Left colon (tissue), 2 donors: ENCODE results near the gene CAPN5. TPM values are rescaled to one million over a fixed set of nuclear protein-coding genes. Genes with fewer than 3 reads are reported as not detected.

ENCODE experiments used
- ATAC-seq: fragments of 200-7000 bp; cut with Tn5 transposase; one replicate; pipeline ENCODE4 v1.9.1; 2020; ENCODE audit warnings: mild to moderate bottlenecking, moderate library complexity
- DNase-seq, 2 donors: peaks; one replicate each; pipeline ENCODE4 v3.0.0-alpha.2; 2020
- intact Hi-C, 2 donors: fragments of 100-400 bp; cut with DNase I in 1 of 2; cut with micrococcal nuclease in 1 of 2; formaldehyde crosslinking; loops; one replicate each; pipeline versions ENCODE4 v1.11.2 to v1.14.0; 2022; cut with DNase I, micrococcal nuclease
- total RNA-seq, 2 donors: library from RNA; stranded (reverse); fragmentation: NEBNext Ultra II Directional; extraction: Animal tissue kit (Norgen Biotek cat#: 25700); gene quantifications; one replicate each; pipeline ENCODE4 v1.2.1, GENCODE V29; 2021
- donor health status: DM: no; HTN: no; CAD: no.
- donor health status: DM: yes; HTN: yes; CAD: no.

The CAPN5 gene
- total RNA-seq, 2 donors from 2014 or later: 219 to 339 TPM

DNA sequence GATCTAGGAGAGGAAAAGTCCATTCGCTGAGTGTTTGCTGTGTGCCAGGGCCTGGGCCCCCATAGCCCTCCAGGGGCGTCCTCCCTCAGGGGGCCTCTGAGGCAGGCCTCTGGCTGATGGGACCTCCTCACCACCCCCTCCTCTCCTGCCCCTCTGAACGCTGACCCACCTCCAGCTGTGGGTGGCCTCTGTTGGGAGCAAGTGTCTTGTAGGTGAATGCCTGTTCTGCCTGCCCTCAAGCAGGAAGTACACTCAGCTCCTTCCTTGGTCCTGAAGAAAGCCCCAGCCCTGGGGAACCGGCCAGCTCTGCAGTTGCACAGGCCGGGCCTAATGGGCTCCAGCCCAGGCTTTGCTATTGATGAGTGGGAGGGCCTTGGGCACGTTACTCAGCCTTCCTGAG, 64.8 kb downstream of the CAPN5 start:
- ATAC-seq (no peak), DNase-seq (no peak)
- intact Hi-C loops: loop anchor here in 1 of 2 donors (10.0 kb wide), 1 partner anchor 423 kb away; no protein-coding TSS in a partner anchor

DNA sequence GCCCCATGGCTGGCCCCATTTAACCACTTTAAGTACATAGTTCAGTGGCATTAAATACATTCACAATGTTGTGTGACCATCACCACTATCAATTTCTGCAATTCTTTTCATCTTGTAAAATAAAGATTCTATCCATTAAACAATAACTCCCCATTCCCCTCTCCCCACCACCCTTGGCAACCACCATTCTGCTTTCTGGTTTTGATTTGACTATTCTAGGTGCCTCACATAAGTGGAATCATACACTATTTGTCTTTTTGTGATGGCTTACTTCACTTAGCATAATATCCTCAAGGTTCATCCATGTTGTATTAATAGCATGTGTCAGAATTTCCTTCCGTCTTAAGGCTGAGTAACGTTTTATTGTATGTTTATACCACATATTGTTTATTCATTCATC, 68.3 kb downstream of the CAPN5 start:
- no peak for ATAC-seq
- no peak for DNase-seq
- intact Hi-C loops: loop anchor here in 1 of 2 donors (10.0 kb wide), 1 partner anchor 420 kb away; no protein-coding TSS in a partner anchor

DNA sequence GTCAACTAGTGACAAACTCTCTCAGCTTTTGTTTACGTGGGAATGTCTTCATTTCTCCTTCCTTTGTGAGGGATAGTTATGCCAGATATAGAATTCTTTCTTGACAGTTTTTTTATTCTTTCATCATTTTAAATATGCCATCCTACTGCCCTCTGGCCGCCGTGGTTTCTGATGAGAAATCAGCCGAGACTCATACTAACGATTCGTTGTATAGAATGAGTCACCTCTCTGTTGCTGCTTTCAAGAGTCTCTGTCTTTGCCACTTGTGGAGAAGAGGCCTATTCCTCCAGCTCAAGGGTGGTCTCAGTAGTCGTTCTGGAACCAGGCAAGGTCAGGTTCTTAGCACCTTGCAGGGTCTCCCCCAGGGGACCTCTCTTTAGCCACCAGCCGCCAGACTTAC, 69.3 kb downstream of the CAPN5 start:
- intact Hi-C loops: loop anchor here in 1 of 2 donors (10.0 kb wide), 1 partner anchor 419 kb away; no protein-coding TSS in a partner anchor

DNA sequence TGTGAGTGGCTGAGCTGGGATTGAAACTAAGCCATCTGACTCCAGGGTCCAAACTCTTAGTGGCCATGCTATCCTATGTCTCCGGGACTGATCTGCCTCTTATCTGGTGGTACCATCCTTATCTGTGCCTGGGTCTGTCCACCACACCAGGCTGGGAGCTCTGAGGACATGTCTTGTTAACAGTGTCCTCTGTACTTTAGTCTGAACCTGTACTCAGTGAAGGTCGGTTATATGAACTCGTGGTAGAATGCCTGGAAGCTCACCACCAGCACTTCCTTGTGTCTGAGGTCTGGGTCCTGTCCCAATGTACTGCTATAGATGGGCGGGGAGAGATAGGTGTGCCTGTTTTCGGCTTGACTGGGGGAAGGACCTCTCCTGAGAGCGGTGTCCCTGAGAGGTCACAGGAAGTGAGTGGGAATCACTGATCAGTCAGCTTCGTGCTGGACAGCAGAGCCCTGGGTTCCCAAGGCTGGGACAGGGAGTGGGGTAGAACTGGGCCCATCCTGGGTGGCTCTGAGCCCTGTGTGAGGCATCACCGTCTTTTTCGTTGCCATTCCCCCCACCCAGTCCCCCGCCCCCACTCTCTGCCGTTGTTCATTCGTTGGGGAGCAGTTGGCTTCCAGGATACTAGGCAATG, 70.1 kb downstream of the CAPN5 start:
- ATAC-seq (peak; percentile 83), DNase-seq (no peak)
- intact Hi-C loops: loop anchor here in 1 of 2 donors (10.0 kb wide), 1 partner anchor 418 kb away; no protein-coding TSS in a partner anchor

More for the DNA sequence above, 69.3 kb downstream of the CAPN5 start:
- ATAC-seq (no peak), DNase-seq (no peak)

DNA sequence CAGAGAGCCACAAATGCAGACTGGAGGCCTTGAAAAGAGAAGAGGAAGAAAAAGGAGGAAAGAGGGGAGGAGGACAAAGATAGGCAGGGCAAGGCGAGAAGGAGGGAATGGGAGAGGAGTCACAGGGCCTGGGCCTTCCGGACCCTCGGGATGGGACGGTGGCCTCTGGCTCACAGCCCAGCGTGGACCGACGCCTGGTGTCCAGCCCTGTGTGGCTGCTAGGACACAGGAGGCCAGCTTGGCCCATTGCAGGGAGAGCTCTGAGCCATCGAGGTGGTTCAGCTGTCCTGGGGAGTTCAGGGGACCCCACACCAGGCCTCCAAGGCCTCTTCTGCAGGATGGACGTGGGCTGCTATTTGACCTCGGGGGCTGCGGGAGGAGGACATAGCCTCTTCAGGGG, 70.7 kb downstream of the CAPN5 start:
- ATAC-seq: no peak
- DNase-seq: no peak
- intact Hi-C loops: loop anchor here in 1 of 2 donors (10.0 kb wide), 1 partner anchor 417 kb away; no protein-coding TSS in a partner anchor

DNA sequence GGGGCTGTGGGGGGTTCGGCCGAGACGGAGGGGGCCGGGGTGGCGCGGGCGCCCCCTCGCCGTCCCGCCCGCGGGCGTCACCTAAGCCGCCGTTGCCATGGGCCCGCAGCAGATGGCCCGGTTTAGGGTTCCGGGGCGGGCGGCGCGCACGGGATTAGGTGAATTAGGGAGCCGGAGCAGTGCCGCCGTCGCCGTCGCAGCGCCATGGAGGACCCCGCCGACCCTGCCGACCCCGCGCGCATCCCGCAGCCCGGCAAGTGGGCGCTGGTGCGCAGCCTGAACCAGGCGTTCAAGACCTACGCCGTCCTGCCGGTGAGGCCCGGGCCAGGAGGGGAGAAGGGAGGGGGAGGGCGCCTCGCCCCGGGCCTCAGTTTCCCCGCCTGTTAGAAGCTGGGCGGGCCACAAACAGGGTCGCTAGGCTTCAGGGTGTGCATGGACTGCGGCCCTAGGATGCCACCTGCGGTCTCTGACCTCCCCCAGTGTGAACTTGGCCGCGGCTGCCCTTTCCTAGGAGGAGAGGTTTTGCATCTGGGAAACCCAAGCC, 71.4 kb downstream of the CAPN5 start:
- intact Hi-C loops: loop anchor here in 1 of 2 donors (10.0 kb wide), 1 partner anchor 417 kb away; no protein-coding TSS in a partner anchor
- ATAC-seq (no peak), DNase-seq (no peak)

DNA sequence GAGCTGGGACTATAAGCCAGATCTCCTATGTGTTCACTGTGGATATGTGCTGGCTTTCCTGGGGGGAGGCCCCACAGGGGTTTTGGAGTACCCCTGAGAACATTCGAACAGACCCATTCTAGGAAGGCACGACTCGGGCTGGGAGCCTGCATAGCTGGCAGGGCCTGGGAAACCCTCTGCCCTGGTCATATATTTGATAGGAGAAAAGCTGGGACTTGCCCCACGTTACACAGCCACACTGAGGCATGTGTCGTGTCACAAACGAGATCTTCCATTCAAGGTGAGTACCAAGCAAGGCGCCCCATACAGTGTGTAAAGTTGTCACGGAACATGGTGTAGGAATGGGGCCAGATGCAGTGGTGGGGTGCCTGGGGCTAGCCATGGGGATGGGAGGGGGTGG, 72.4 kb downstream of the CAPN5 start:
- DNase-seq: no peak
- intact Hi-C loops: loop anchor here in 1 of 2 donors (10.0 kb wide), 1 partner anchor 416 kb away; no protein-coding TSS in a partner anchor
- ATAC-seq: no peak

DNA sequence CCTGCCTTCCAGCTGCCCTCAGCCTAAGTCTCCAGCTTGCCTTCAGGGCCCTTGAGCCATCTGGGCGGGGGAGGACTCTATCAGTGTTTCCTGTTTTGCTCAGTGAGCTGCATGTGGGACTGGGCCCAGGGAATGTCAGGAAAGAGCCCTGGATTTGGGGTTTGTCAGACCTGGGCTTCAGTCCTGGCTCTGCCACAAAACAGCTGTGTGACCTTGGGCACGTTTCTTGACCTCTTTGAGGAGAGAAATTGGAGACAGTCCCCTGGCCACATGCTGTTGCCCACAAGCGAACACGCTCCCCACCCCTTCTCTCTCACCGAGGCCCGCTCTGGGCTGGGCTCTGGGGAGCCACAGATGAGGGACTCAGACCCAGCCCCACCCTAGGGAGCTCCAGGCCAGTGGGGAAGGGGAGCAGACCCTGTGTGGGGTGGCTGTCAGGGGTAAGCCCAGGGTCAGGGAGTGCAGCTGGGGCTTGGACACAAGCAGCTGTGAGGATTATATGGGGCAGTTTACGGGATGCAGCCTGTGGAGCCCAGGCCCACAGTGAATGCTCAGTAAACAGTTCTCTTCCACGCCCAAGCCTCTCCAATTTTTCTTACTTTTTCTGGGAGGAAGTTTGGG, 73.6 kb downstream of the CAPN5 start:
- DNase-seq (no peak), ATAC-seq (no peak)
- intact Hi-C loops: no loop called here

DNA sequence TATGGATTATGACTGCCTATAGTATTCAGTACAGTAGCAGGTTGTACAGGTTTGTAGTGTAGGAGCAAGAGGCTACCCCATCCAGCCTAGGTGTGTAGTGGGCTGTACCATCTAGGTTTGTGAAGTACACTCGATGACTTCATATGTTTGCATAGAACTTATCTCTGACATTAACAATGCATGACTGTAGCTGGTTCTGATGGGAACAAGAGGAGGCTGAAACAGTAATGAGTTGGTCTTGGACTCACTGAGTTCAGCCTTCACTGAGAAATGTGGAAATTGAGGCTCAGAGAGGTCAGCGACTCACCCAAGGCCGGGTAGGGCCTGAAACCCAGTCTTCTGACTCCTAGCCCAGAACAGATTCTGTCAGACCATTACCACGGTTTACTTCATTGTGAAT, 74.3 kb downstream of the CAPN5 start:
- DNase-seq: no peak
- intact Hi-C loops: no loop called here
- peak; percentile 61 for ATAC-seq

DNA sequence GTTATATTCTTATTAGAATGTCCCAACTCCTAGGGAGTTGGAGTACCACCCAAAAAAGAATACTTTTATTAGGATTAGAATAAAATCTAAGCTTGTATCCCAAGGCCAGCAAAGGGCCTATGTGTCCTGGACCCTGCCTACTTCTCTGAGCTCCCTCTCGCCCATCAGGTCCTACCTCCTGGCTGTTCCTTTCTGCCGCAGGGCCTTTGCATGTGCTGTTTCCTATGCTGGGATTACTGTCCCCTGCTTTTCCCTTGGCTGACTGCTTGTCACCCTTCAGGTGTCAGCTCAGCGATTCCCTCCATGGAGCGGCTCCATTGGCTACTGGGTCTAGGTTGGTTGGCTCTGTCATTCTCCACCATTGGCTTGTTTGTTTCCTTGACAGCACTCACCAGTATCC, 74.7 kb downstream of the CAPN5 start:
- no peak for ATAC-seq
- intact Hi-C loops: no loop called here

DNA sequence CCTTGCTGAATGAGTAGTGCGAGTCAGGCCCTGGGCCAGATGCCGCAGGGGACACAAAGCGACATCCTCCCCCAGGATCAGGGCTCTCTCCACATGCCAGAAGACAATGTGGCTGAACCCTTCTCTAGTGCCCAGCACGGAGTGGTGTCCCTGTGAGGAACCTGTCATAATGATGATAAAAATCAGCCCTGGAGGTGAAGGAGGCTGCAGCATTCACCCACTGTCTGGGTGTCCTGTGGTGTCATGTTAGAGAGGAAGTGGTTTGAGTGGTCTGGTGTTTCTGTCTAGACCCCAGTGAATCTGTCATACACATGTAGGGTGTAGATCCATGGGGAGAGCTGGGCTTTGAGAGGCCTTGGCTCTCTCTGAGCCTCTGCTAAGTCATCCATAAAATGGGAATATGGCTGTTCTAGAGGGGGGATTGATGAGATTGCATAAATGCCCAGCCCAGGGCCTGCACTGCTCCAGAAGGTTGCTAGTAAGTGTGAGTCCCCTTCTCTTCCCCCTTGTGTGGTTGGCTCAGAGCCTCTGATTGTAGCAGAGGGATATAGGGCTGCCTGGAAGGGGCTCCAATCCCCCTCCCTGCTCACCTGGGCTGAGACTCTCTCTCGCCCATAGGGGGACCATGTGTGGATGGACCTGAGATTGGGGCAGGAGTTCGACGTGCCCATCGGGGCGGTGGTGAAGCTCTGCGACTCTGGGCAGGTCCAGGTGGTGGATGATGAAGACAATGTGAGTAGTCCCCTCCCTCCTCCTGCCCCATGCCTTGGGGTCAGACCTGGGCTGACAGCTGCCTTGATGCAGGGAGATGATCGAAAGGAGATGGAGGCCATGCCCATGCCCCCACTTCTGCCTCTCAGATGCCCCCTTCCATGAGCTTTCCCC, 75.6 kb downstream of the CAPN5 start:
- intact Hi-C loops: no loop called here
- DNase-seq: no peak

More for the DNA sequence above, 74.7 kb downstream of the CAPN5 start:
- no peak for DNase-seq

DNA sequence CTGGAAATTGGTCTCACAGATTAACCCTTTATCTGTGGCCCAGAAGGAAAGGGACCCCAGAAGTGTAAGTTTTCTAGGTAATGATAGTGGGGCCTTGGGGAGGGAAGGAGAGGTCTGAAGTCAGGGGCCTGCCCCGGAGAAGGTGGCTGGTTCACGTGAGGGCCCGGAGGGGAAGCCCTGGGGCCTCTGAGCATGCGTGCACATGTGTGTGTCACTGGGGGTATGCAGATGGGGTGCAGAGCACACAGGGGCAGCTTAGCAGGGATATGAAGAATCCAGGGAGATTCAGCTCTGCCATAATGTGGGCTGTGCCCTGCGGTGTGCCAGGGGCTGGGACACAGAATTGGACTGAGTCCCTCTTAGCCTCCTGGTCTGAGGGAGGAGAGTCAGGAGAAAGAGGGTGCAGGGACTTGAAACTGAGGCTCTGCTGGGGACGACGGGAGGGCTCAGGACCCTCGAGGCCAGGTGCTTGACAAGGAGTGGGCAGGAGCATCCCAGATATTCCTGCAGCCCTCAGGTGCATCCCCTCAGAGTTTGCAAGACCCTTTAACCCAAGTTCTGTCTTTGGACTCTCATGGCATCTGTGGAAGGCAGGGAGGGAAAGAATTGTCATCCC, 76.7 kb downstream of the CAPN5 start:
- intact Hi-C loops: no loop called here
- ATAC-seq (no peak), DNase-seq (no peak)

More for the DNA sequence above, 75.6 kb downstream of the CAPN5 start:
- ATAC-seq: no peak

DNA sequence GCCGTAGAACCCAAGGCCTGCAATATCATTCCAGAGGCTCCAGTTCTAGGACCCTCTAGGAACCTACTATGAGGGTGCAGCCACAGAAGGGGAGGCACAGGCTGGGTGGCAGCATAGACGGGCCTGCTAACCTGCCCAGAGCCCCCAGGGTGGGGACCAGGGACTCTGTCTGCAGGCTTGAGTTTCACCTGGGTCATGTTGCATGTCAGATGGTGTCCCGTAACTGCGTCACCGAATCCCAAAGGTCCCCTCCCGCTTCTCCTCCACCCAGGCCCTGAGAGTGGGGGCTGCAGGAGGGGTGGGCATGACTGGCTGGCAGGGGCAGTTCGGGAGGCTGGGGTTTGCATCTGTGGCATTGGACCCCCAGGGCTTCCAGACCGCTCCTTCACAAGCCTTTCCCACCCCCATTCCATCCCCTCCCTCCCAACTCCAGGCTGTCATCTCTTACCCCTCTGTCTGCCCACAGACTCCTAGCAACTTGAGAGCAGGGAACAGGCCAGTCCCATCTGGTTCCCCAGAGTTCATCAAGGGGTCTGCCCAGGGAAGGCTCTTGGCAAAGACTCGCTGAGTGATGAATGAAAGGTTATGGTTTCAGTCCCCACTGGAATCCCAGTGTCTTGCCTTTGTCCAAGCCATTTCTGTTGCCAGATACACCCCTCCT, 77.6 kb downstream of the CAPN5 start:
- ATAC-seq: no peak
- intact Hi-C loops: no loop called here
- no peak for DNase-seq

DNA sequence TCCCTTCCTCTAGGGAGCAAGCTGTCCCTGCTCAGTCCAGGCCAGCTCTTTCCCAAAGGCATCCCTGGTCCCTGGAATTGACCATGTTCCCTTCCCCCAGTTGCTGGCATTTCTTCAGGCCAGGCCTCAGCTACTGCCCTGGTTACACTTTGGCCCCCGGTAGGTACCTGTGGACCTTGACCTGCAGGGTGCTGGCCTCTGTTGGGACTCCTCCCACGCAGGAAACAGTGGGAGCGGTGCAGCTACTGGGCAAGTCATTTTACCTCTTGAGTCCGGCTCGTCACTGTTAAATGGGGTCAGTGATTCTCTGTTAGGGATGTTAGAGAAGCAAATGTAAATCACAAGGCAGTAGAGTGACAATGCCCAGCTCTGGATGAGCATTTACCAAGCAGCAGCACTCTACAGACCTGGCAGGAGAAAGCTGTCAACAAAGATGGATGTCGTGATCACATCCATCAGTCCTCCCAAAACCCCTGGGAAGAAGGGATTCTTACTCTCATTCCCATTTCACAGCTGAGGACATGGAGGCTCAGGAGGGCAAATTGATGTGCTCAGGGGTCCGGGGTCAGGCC, 78.2 kb downstream of the CAPN5 start:
- peak; percentile 86 for ATAC-seq
- intact Hi-C loops: no loop called here
- peak; percentile 64 to 70 for DNase-seq

DNA sequence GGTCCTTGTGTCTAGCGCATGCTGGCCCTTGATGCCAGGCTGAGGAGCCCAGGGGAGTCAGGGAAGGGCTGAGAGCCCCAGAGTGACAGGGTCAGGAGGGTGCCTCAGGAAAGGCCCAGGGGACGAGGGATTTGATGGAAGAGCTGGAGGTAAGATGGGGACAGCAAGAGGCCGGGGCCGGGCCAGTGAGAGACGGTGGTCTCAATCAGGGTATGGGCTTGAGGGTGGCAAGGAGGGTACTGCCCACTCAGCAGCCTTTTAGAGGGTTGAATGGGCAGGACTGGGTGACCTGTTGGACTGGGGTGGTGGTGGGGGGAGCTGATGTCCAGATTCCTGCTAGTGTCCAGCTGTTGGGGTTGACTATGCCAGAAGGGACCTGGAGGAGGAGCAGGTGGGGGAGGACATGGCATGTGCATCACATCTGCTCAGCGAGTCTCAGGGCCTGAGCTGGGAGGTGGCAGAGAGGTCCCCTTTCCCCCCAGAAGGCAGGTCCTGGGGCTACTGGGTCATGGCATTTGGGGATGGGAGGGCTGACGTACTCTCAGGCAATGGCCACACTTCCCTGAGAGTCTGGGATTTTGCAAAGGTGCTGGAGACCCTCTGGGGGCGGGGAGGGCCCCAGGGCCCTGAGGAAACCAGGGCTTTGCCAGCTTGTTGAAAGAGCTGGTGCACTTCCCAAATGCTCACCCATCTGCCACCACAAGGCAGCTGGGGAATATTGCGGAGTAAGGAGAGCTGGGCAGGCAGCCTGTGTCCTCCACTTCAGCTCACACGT, 79.7 kb downstream of the CAPN5 start:
- ATAC-seq (no peak), DNase-seq (no peak)
- intact Hi-C loops: no loop called here

DNA sequence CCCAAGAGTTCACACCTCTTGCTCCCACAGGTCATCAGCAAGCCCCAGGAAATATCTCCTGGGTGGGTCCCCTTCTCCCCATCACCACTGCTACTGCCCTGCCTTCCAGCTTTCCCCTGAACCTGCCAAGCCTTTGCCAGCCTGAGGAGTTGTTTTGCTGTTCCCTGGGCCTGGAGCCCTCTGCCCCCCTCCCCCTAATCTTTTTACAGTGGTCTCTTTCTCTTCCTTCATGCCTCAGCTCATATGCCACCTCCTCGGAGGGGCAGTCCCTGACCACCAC, 80.2 kb downstream of the CAPN5 start:
- ATAC-seq (no peak), DNase-seq (no peak)
- intact Hi-C loops: no loop called here

DNA sequence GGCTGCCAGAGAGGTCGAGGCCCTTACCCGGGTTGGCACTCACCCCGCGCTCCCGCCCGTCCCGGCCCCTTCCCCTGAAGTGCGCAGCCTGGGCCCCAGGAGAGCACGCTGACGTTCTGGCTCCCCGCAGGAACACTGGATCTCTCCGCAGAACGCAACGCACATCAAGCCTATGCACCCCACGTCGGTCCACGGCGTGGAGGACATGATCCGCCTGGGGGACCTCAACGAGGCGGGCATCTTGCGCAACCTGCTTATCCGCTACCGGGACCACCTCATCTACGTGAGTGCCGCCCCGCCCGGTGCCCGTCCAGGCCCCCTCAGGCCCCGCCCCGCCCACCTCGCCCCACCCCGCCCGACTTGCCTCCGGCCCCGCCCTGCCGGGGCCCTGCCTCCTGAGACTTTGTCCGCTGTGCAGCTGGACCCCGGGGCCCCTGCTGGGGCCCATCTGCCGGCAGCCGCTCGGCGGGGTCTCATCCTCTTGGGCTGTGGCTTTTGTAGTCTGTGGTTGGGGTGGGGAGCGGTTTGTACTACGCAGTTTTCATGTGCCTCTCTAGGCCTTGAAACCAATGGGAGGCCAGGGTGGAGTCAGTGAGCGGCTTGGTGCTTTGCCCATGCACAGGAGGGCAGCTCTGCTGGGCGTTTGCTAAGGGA, 81.0 kb downstream of the CAPN5 start:
- intact Hi-C loops: no loop called here
- DNase-seq (peak in 1 of 2 donors; percentile 57), ATAC-seq (peak; percentile 60)
